ENCODE data around the gene ACKR3. TPM values are rescaled to one million over a fixed set of nuclear protein-coding genes. Genes with fewer than 3 reads are reported as not detected.

ACKR3 gene
- total and polyA plus RNA-seq, 10 of the 15 experiments (the other 5 are each of a cell fraction or from before 2014, with no cell fraction given), result 3.0 to 154 (median 6.4) TPM

DNA sequence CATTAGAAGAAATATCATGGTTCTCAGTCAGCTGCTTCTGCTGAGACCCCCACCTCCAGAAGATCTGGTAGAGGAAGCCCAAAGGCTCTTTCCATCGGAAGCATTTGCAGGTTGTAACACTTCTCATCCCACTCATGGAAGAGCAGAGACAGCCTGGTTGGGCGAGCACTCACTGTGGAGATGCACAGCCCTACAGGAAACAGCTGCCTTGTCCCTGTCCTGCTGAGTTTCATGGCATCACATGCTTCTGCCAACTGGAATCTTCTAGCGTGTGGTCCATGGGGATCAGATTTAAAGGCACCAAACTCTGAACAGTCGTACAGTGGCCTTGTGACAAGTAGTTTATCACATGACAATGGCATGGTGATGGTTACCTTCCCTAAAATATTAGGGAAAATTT is 36.3 kb upstream of the ACKR3 start:
- Histone ChIP-seq H3K9me3 (replicated peaks; ENCODE audit: control insufficient read depth, insufficient read depth, low read length) (no peaks in the 10 kb centered on the region), H3K79me2 (ENCODE audit: control insufficient read depth, insufficient read depth, low read length) (peaks cover 13% of the 10 kb centered on the region), H3K27ac (ENCODE audit: control insufficient read depth, insufficient read depth) (no peak overlapping the region), H2AFZ (ENCODE audit: control insufficient read depth, low read depth, low read length) (no peak overlapping the region), H3K9ac (ENCODE audit: control insufficient read depth, insufficient read depth, low read length) (no peak overlapping the region), H3K36me3 (ENCODE audit: control insufficient read depth in 2 of 2, insufficient read depth in 2 of 2, low read length in 1 of 2) (no peaks in the 10 kb centered on the region), H4K20me1 (ENCODE audit: control insufficient read depth, insufficient read depth) (no peaks in the 10 kb centered on the region), H3K4me3 (no peak overlapping the region), H3K4me2 (ENCODE audit: control insufficient read depth, insufficient read depth) (no peak overlapping the region), H3K27me3 (replicated peaks in 1 of 2; ENCODE audit: control insufficient read depth in 2 of 2, insufficient read depth in 2 of 2, low read length in 1 of 2) (no peaks in the 10 kb centered on the region), H3K4me1 (ENCODE audit: control insufficient read depth, insufficient read depth, low read length) (peaks cover 18% of the 10 kb centered on the region)
- no peak for DNase-seq (ENCODE audit: low read depth, low spot score)
- TF ChIP-seq CBX3 (IDR thresholded peaks at IDR 0.05; ENCODE audit: borderline replicate concordance, low read depth) (no peak), SMAD5 (IDR thresholded peaks at IDR 0.05; ENCODE audit: low read depth) (no peak), POU2F2 (IDR thresholded peaks at IDR 0.05; ENCODE audit: borderline replicate concordance, low read depth, low read length) (no peak), CHD1 (IDR thresholded peaks at IDR 0.05; ENCODE audit: low read depth, low read length) (no peak), JUNB (IDR thresholded peaks at IDR 0.05) (no peak), KLF5 (IDR thresholded peaks at IDR 0.05; ENCODE audit: partially characterized antibody) (no peak), SUZ12 (IDR thresholded peaks at IDR 0.05; ENCODE audit: unreplicated experiment) (no peak), WRNIP1 (IDR thresholded peaks at IDR 0.05; ENCODE audit: borderline replicate concordance, low read depth, low read length) (no peak), ZNF622 (IDR thresholded peaks at IDR 0.05) (no peak), NKRF (conservative IDR thresholded peaks at IDR 0.05) (no peak)
- TF ChIP-seq, protein P1, sequence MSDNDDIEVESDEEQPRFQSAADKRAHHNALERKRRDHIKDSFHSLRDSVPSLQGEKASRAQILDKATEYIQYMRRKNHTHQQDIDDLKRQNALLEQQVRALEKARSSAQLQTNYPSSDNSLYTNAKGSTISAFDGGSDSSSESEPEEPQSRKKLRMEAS (IDR thresholded peaks at IDR 0.05; ENCODE audit: low read depth, low read length), result no peak
- TF ChIP-seq, protein P2, sequence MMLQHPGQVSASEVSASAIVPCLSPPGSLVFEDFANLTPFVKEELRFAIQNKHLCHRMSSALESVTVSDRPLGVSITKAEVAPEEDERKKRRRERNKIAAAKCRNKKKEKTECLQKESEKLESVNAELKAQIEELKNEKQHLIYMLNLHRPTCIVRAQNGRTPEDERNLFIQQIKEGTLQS (IDR thresholded peaks at IDR 0.05; ENCODE audit: borderline replicate concordance, extremely low read depth, low read depth, low read length), result no peak
- no peak for ATAC-seq
- POLR2A ChIA-PET, result no interaction called here
- intact Hi-C loops (cut with micrococcal nuclease; ENCODE audit: unreplicated experiment) (no loop called here), in situ Hi-C loops (cut with MboI) (no loop called here)
- no TSS peak for BruUV-seq (replicated peaks)
- WGBS (ENCODE audit: insufficient coverage, insufficient replicate concordance, low lambda C conversion rate, missing lambda C conversion rate), result 69% methylated on average over 4 of the region's 4 CpGs
- RAD21 ChIA-PET (ENCODE audit: unreplicated experiment), result no interaction called here
- CTCF ChIA-PET, result interaction anchor here (6.6 kb wide), 1 partner anchor 20 kb away, joined by 69 read pairs; no protein-coding TSS in a partner anchor
- no peak for FAIRE-seq
- SMC1A ChIA-PET (ENCODE audit: uncharacterized antibody, unreplicated experiment), result interaction anchor here (6.2 to 7.0 kb wide), 2 partner anchors 21 to 36 kb away, joined by 83 to 85 read pairs; partner anchors contain the start of gene ACKR3
